HG03460 (cell line): ENCODE measurements around the gene DCAF8.

ENCODE experiments used
- ATAC-seq: cut with Tn5 transposase; IDR thresholded peaks from one replicate; pipeline ENCODE4 v1.9.1; 2021; ENCODE audit not compliant: unreplicated experiment

Gene DCAF8

GRCh38 chr1:160227561-160227960 is 34.8 kb downstream of the DCAF8 start:
- no peak for ATAC-seq

GRCh38 chr1:160227034-160227433 is 35.3 kb downstream of the DCAF8 start:
- no peak for ATAC-seq

DNA sequence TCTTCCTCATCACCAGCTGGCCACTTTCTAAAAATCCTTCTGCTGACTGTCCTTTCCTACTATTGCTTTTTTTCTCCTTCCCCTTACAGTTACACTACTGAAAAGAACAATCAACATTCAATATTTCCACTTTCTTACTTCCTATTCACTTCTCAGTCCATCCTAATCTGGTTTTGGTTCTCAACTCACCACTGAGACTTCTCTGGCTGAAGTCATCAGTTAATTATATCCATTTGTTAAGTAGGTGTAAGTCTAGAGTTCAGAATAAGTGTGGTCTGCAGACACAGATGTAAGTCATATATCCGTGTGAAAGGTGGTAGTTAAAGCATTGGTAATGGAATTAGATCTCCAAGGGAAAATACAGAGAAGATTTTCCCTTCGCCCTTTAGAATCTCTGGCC is 35.7 kb downstream of the DCAF8 start:
- ATAC-seq = no peak

DNA sequence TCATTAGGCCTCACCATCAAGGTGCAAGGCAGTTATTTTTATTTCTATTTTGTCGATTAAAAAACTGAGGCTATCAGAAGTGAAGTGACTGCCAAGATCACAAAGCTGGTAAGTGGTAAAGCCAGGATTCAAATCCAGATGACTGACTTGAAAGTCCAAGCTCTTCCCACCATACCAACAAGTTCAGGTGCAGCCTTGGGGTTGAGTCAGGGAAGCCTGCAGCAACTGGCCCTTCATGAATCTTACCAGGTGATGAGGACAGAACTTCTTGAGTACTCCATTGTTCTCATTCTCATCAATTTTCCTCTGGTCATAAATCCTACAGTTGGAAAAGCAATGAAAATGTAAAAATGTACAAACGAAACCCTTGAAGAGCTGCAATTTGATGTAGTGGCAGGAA is 37.0 kb downstream of the DCAF8 start:
- ATAC-seq = no peak

DNA sequence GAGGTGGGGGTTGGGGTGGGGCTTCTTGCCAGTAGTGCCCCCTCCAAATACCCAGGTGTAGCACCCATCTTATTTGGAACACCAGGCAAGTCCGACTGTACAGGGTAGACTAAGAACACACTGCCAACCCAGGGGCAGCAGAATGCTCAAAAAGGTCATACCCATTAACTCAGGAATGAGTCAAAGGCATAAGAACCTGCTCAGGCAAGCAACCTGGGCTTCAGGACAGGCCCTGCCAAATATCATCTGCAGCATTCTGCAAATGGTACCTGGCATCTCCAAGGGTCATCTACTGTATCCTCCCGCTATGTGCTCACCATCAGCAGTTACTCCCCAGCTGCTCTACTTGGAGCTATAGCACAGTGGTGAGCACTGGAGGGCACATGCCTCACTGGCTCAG is 37.7 kb downstream of the DCAF8 start:
- ATAC-seq = no peak

- no peak for ATAC-seq
Observed at GRCh38 chr1:160222546-160222945, 39.8 kb downstream of the DCAF8 start.

DNA sequence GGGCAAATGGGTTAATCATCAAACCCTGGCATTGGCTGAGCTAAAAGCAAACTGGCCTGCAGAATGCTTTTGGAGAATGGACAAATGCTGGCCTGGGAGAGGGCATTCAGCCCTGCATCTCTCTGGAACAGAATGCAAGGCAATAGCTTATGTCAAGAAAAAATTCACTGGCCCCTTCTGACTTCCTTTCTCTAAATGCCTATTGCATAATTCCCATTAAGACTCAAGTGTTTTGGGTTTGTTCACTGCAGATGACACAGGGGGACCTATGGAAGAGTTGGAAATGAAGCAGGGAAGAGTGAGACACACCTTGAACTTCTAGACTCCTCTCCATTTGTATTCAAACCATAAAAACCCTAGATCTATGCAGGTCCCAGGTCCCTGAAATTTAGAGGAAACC is 41.3 kb downstream of the DCAF8 start:
- no peak for ATAC-seq

DNA sequence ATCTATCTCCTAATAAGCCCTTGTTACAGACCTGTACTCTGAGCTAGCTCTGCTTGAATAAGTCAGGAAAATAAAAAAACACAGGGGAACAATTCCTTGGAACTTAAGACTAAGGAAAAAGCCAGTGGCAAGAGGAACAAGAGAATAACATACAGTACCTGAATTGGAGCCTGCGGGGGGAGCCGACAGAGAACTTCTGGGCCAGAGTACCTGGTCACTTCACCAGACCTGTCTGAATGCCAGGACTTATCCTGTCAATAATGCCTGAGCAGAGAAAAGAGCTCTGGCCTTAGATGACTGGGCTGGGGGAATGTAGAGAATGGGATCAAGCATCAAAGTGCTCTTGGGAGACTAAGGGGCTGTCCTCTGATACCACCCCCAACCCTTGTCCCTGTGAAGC is 42.0 kb downstream of the DCAF8 start:
- no peak for ATAC-seq

GRCh38 chr1:160219062-160219929 is 43.1 kb downstream of the DCAF8 start:
- ATAC-seq = no peak

DNA sequence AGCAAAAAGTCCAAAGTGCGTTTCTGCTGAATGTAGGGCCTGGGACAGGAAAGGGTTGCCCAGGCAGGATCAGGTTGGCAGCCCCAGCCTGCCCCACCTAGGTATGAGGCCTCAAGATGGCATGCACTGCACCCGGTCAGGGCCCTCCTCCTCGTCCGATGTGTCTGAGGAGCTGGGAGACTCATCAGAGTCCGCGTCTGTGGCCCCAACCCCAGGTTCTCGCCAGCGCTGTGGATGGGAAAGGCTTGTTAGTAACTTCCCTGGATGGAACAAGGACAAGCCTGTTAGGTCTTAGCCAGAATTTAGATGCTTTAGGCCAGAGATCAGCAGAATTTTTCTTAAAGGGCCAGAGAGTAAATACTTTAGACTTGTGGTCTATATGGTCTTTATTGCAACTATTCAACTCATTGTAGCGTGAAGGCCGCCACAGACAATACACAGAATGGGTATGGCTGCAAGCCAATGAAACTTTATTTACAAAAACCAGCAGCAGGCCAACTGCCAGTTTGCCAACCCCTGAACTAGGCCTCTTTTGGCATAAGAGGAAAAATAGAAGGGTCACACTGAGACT is 44.8 kb downstream of the DCAF8 start:
- ATAC-seq = no peak

- ATAC-seq = no peak
Observed at GRCh38 chr1:160216301-160216700, 46.0 kb downstream of the DCAF8 start.

DNA sequence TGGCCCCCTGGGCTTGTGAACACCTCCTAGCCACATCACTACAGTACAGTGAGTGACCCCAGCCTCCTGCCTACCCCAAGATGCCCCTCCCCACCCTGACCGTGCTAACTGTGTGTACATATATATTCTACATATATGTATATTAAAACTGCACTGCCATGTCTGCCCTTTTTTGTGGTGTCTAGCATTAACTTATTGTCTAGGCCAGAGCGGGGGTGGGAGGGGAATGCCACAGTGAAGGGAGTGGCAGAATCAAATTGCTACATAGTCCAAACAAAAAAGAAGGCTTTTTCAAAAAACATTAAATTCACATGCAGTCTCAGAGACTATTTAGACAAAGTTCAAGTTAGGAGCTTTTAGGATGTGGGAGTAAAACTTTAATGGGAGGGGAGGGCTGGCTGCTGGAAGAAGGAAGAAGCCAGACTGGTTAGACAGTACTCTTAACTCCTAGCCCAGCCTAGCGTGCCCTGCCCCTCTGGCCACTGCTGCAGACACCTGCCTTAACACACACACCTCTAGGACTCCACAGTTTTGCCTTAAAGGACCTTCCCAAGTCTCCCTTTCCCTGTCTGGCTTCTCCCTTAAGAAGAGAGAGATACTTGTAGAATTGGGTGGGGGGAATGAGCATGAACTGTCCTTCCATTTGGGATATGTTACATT is 47.7 kb downstream of the DCAF8 start:
- no peak for ATAC-seq

- no peak for ATAC-seq
Observed at GRCh38 chr1:160211046-160211790, 51.1 kb downstream of the DCAF8 start.

DNA sequence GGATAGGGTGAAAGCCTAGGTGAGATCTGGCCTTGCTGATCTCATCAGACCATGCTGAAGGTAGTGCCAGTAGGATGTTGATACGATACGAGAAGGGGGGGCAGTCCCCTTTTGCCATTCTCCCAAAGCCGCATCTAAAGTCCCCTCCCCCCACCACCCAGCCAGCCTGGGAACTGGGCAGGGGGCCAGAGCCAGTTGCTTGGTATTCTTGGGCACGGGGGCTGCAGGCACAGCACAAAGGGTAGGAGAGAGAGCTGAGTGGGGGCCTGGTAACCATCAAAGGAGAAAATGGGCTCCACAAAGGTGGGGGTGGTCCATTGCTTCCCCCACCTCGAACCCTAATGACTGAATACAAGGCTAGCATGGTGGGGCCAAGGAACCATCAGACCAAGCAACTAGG is 51.8 kb downstream of the DCAF8 start:
- ATAC-seq = no peak

GRCh38 chr1:160209321-160210046 is 52.9 kb downstream of the DCAF8 start:
- no peak for ATAC-seq

- no peak for ATAC-seq
Observed at GRCh38 chr1:160208557-160209320, 53.6 kb downstream of the DCAF8 start.

- no peak for ATAC-seq
Observed at GRCh38 chr1:160207771-160208556, 54.4 kb downstream of the DCAF8 start.

GRCh38 chr1:160207118-160207650 is 55.2 kb downstream of the DCAF8 start:
- no peak for ATAC-seq
